Heart right ventricle (tissue), 16 donors: Measurements from ENCODE around the gene EDN2. TPM values are rescaled to one million over a fixed set of nuclear protein-coding genes. Genes with fewer than 3 reads are reported as not detected.

Source experiments
- ATAC-seq, 8 donors: fragments of 200-7000 bp; cut with Tn5 transposase; one replicate each; pipeline ENCODE4 v1.9.1; 2020; ENCODE audit warnings: mild to moderate bottlenecking in 8 of 8, moderate library complexity in 8 of 8, moderate number of reproducible peaks in 1 of 8
- DNase-seq, 2 donors: peaks; one replicate each; pipeline ENCODE4 v3.0.0-alpha.2; 2020
- H3K27ac ChIP-seq, 10 donors: fragments of 200-600 bp; sonication (generic) in 2 of 10; one replicate each; pipeline versions ENCODE4 v1.5.0 to v1.8.0; 2020 to 2022; ENCODE audit warnings: mild to moderate bottlenecking in 3 of 10
- H3K27me3 ChIP-seq, 7 donors: fragments of 200-600 bp; one replicate each; pipeline ENCODE4 v1.8.0; 2021 to 2022; ENCODE audit warnings: mild to moderate bottlenecking in 2 of 7
- H3K36me3 ChIP-seq, 9 donors: fragments of 200-600 bp; sonication (generic) in 1 of 9; one replicate each; pipeline versions ENCODE4 v1.5.0 to v1.8.0; 2020 to 2022; ENCODE audit warnings: mild to moderate bottlenecking in 2 of 9
- H3K4me1 ChIP-seq, 9 donors: fragments of 200-600 bp; sonication (generic) in 1 of 9; one replicate each; pipeline versions ENCODE4 v1.5.0 to v1.8.0; 2020 to 2022; ENCODE audit warnings: mild to moderate bottlenecking in 4 of 9
- H3K4me3 ChIP-seq, 10 donors: fragments of 200-600 bp; sonication (generic) in 2 of 10; one replicate each; pipeline versions ENCODE4 v1.5.0 to v1.8.0; 2020 to 2022; ENCODE audit warnings: mild to moderate bottlenecking in 7 of 10, moderate library complexity in 2 of 10
- H3K9me3 ChIP-seq, 11 donors: fragments of 200-600 bp in 10 of 11; sonication (generic) in 2 of 11; one replicate each; pipeline versions ENCODE4 v1.5.0 to v1.8.0; 2013 to 2022; ENCODE audit warnings: mild to moderate bottlenecking in 2 of 11, control low read depth in 1 of 11, moderate library complexity in 1 of 11
- CTCF ChIP-seq, 9 donors: fragments of 200-600 bp; sonication (generic) in 2 of 9; IDR thresholded peaks; one replicate each; pipeline versions ENCODE4 v1.5.0 to v1.8.0; 2021 to 2022; ENCODE audit warnings: antibody characterized with exemption in 9 of 9, mild to moderate bottlenecking in 5 of 9, moderate library complexity in 1 of 9
- WGBS, 2 donors: extraction: QIAGEN DNeasy Blood & Tissue Kit; methylation state at CpG; one replicate each; pipeline ENCODE4 v1.1.7; 2013; ENCODE audit warnings: inconsistent platforms in 1 of 2; 5-methylcytosine and 5-hydroxymethylcytosine counted together
- intact Hi-C, 10 donors: fragments of 100-400 bp; cut with DNase I; formaldehyde crosslinking; loops; one replicate each; pipeline versions ENCODE4 v1.11.1 to v1.14.2; 2022
- polyA plus RNA-seq, 2 donors: library from polyadenylated mRNA; stranded (reverse); fragments of 200-250 nt; gene quantifications; one replicate each; pipeline ENCODE4 v1.2.3, GENCODE V29; 2013
- total RNA-seq, 10 donors: library from RNA; stranded (reverse); fragmentation: NEBNext Ultra II Directional in 3 of 10; extraction: Animal tissue kit (Norgen Biotek cat#: 25700) in 3 of 10; gene quantifications; one replicate each; pipeline versions ENCODE4 v1.2.1 to v1.2.4, GENCODE V29; 2021 to 2023
- donor health status: Arrhythmogenic right ventricular cardiomyopathy.
- donor health status: ischemic (EF 13 %, LVEDD 7.1; RV severe dilation, severe dysfunction).
- donor health status: healthy with polysubstance abuse.
- donor health status: DM: no; HTN: yes; CAD: no.
- donor health status: DM: no; HTN: no; CAD: no.
- donor health status: ischemic (EF 25% LVEDD 6.9; RV normal size, moderate dysfunction).
- donor health status: ischemic (EF 25% LVEDD 5.7; RV mildly dilated, moderate dysfunction).
- donor health status: healthy.
- donor health status: DM: yes; HTN: yes; CAD: no.
- donor health status: Ischemic cardiomyopathy.
- donor health status: ischemic (EF 35%, LVEDD 5.7; RV mildly dilated, moderate dysfunction).
- donor health status: nonischemic (EF 11% LVEDD 7.7; RV severe dilation, severe dysfunction).
- donor health status: DM: yes; HTN: yes; CAD: no.
- donor health status: PGD.
- donor health status: ischemic (EF 29% LVEDD 5.4; RV normal size, mild dysfunction).
- donor health status: nonischemic (EF 23%, LVEDD 6.1; RV moderate dilation, normal function).

The EDN2 gene
- total and polyA plus RNA-seq, 12 donors = 0.30 to 8.5 (median 1.0) TPM; not detected in 5

GRCh38 chr1:41452704-41453290 lies 31.7 kb downstream of the EDN2 start:
- intact Hi-C loops = no loop called here
- no peak for DNase-seq
- WGBS, 2 donors = 95 to 97% methylated on average over 11 of the region's 11 CpGs

GRCh38 chr1:41450747-41451285 lies 33.7 kb downstream of the EDN2 start:
- Histone ChIP-seq H3K36me3 (no peaks in the 10 kb centered on the region), H3K27ac (no peak overlapping the region), H3K27me3 (no peaks in the 10 kb centered on the region), H3K4me3 (no peak overlapping the region), H3K4me1 (peaks cover 0 to 38% (median 8%) of the 10 kb centered on the region in 9 donors), H3K9me3 (no peaks in the 10 kb centered on the region)
- ATAC-seq (no peak), DNase-seq (no peak)
- WGBS, 2 donors = 92 to 93% methylated on average over 9 of the region's 9 CpGs
- TF ChIP-seq CTCF (IDR thresholded peaks at IDR 0.05) = no peak
- intact Hi-C loops = no loop called here

More at GRCh38 chr1:41452704-41453290, 31.7 kb downstream of the EDN2 start:
- Histone ChIP-seq H3K4me1 (peaks cover 0 to 52% (median 23%) of the 10 kb centered on the region in 9 donors), H3K9me3 (no peaks in the 10 kb centered on the region), H3K36me3 (no peaks in the 10 kb centered on the region), H3K27me3 (no peaks in the 10 kb centered on the region), H3K4me3 (no peak overlapping the region), H3K27ac (no peak overlapping the region)
- no peak for ATAC-seq
- TF ChIP-seq CTCF (IDR thresholded peaks at IDR 0.05) = no peak

GRCh38 chr1:41449326-41449921 lies 35.1 kb downstream of the EDN2 start:
- Histone ChIP-seq H3K36me3 (no peaks in the 10 kb centered on the region), H3K4me3 (no peak overlapping the region), H3K27me3 (no peaks in the 10 kb centered on the region), H3K9me3 (peaks cover 0 to 6% (median 0%) of the 10 kb centered on the region in 11 donors), H3K4me1 (peaks cover 0 to 26% (median 4%) of the 10 kb centered on the region in 9 donors), H3K27ac (no peak overlapping the region)
- no peak for DNase-seq
- intact Hi-C loops = no loop called here
- 82 to 85% methylated on average over 10 of the region's 10 CpGs for whole genome bisulfite sequencing, 2 donors
- no peak for ATAC-seq
- no peak for TF ChIP-seq CTCF (IDR thresholded peaks at IDR 0.05)

GRCh38 chr1:41448821-41449220 lies 35.7 kb downstream of the EDN2 start:
- TF ChIP-seq CTCF (IDR thresholded peaks at IDR 0.05) = no peak
- no peak for DNase-seq
- peaks cover 0 to 20% (median 3%) of the 10 kb centered on the region in 9 donors for H3K4me1 ChIP-seq
- H3K27me3 ChIP-seq = no peaks in the 10 kb centered on the region
- H3K27ac ChIP-seq = no peak overlapping the region
- ATAC-seq = no peak
- H3K9me3 ChIP-seq = peaks cover 0 to 12% (median 0%) of the 10 kb centered on the region in 11 donors
- intact Hi-C loops = no loop called here
- H3K36me3 ChIP-seq = no peaks in the 10 kb centered on the region
- H3K4me3 ChIP-seq = no peak overlapping the region
- WGBS, 2 donors = 83 to 89% methylated on average over 4 of the region's 4 CpGs
